ENCODE measurements around the gene CDH10.

CDH10 gene

GRCh38 chr5:24475101-24475500 is 169.7 kb downstream of the CDH10 start:
- no peak for DNase-seq

GRCh38 chr5:24474685-24475084 is 170.1 kb downstream of the CDH10 start:
- DNase-seq: no peak

GRCh38 chr5:24472518-24472917 is 172.3 kb downstream of the CDH10 start:
- no peak for DNase-seq

- no peak for DNase-seq
These were observed 200.4 kb downstream of the CDH10 start for GRCh38 chr5:24444414-24444813.

- no peak for DNase-seq
These were observed 205.3 kb downstream of the CDH10 start for GRCh38 chr5:24439465-24439864.

Data from fibroblast of skin of right quadriceps (primary cell).